OCI-LY1 (cell line): ENCODE results near the gene ZFAND2B.

Source experiments
- H2AFZ ChIP-seq: fragments of 200-600 bp; sonication (generic), shearing (Covaris generic); 2 replicates; pipeline ENCODE4 v1.6.0; 2014; ENCODE audit warnings: antibody characterized with exemption, mild to moderate bottlenecking, low read length
- H3F3A ChIP-seq: fragments of 200-600 bp; sonication (generic), shearing (Covaris generic); 2 replicates; pipeline ENCODE4 v1.6.0; 2014; ENCODE audit warnings: mild to moderate bottlenecking, antibody characterized with exemption, low read length, moderate library complexity; ENCODE audit not compliant: insufficient read depth
- H3K27ac ChIP-seq: fragments of 200-600 bp; sonication (generic); 2 replicates; pipeline ENCODE4 v1.5.1; 2014; ENCODE audit warnings: low read length, mixed run types, mild to moderate bottlenecking, low read depth; ENCODE audit not compliant: poor library complexity, severe bottlenecking
- H3K27me3 ChIP-seq: fragments of 200-600 bp; sonication (generic); 2 replicates; pipeline ENCODE4 v1.6.0; 2014; ENCODE audit warnings: antibody characterized with exemption, mild to moderate bottlenecking, low read length, moderate library complexity; ENCODE audit not compliant: insufficient read depth
- H3K36me3 ChIP-seq: fragments of 200-600 bp; sonication (generic); 2 replicates; pipeline ENCODE4 v1.6.1; 2014; ENCODE audit warnings: mild to moderate bottlenecking, antibody characterized with exemption, low read length, moderate library complexity, mixed read lengths; ENCODE audit not compliant: insufficient read depth
- H3K4me1 ChIP-seq: fragments of 200-600 bp; sonication (generic); 2 replicates; pipeline ENCODE4 v1.5.1; 2014; ENCODE audit warnings: mild to moderate bottlenecking, low read length, moderate library complexity; ENCODE audit not compliant: insufficient read depth, severe bottlenecking
- H3K4me2 ChIP-seq: fragments of 200-600 bp; sonication (generic), shearing (Covaris generic); 2 replicates; pipeline ENCODE4 v1.6.1; 2014; ENCODE audit warnings: low read length
- H3K4me3 ChIP-seq: fragments of 200-600 bp; sonication (generic); 2 replicates; pipeline ENCODE4 v1.5.1; 2014; ENCODE audit warnings: low read length, low read depth, mild to moderate bottlenecking, mixed read lengths; ENCODE audit not compliant: poor library complexity, severe bottlenecking
- H3K79me2 ChIP-seq: fragments of 200-600 bp; shearing (Covaris generic); 2 replicates; pipeline ENCODE4 v1.6.1; 2016; ENCODE audit warnings: mixed run types, low read length, mixed read lengths; ENCODE audit not compliant: insufficient read depth
- H3K9ac ChIP-seq: fragments of 200-600 bp; sonication (generic), shearing (Covaris generic); 2 replicates; pipeline ENCODE4 v1.6.1; 2014; ENCODE audit warnings: mild to moderate bottlenecking, low read length, mixed read lengths
- H3K9me2 ChIP-seq: fragments of 200-600 bp; sonication (generic), shearing (Covaris generic); 2 replicates; pipeline ENCODE4 v1.6.1; 2014; ENCODE audit warnings: low read depth, mild to moderate bottlenecking, low read length, mixed read lengths
- H3K9me3 ChIP-seq: fragments of 200-600 bp; shearing (Covaris generic); 2 replicates; pipeline ENCODE4 v1.6.1; 2014; ENCODE audit warnings: low read length, mixed read lengths
- H4K20me1 ChIP-seq: fragments of 200-600 bp; sonication (generic), shearing (Covaris generic); 2 replicates; pipeline ENCODE4 v1.6.0; 2016; ENCODE audit warnings: mild to moderate bottlenecking, low read length; ENCODE audit not compliant: insufficient read depth
- CTCF ChIP-seq: fragments of 200-600 bp; sonication (generic), shearing (Covaris generic); IDR thresholded peaks from 2 replicates; pipeline ENCODE4 v1.5.1; 2017; ENCODE audit warnings: mild to moderate bottlenecking, antibody characterized with exemption, low read length, moderate library complexity, mixed read lengths
- EZH2 ChIP-seq: fragments of 200-600 bp; sonication (generic), shearing (Covaris generic); IDR thresholded peaks from 2 replicates; pipeline ENCODE4 v1.8.0; 2017; ENCODE audit warnings: borderline replicate concordance, mixed run types, mild to moderate bottlenecking, antibody characterized with exemption, low read length, moderate library complexity, mixed read lengths

ZFAND2B gene

GRCh38 chr2:219174801-219175200 lies 31.8 kb upstream of the ZFAND2B start:
- Histone ChIP-seq H3K79me2 (peaks cover 8% of the 10 kb centered on the region; the same call in 1 of the 2 replicates), H3K36me3 (peaks cover 27% of the 10 kb centered on the region; the same call in 1 of the 2 replicates), H3K27ac (no peak overlapping the region), H3K9me2 (no peaks in the 10 kb centered on the region), H3K9me3 (no peaks in the 10 kb centered on the region), H3K4me1 (peaks cover 23% of the 10 kb centered on the region), H3F3A (no peaks in the 10 kb centered on the region; the same call in 1 of the 2 replicates), H3K27me3 (no peaks in the 10 kb centered on the region), H3K9ac (no peak overlapping the region), H2AFZ (no peak overlapping the region), H3K4me2 (no peak overlapping the region), H3K4me3 (no peak overlapping the region), H4K20me1 (no peaks in the 10 kb centered on the region)
- no peak for TF ChIP-seq CTCF
- no peak for TF ChIP-seq EZH2

- TF ChIP-seq EZH2 (no peak), CTCF (no peak)
- H3K36me3 ChIP-seq: peaks cover 34% of the 10 kb centered on the region; the same call in 1 of the 2 replicates
- H3K27ac ChIP-seq: peak overlapping the region; percentile 93
Observed at GRCh38 chr2:219175486-219175885, 31.1 kb upstream of the ZFAND2B start.

DNA sequence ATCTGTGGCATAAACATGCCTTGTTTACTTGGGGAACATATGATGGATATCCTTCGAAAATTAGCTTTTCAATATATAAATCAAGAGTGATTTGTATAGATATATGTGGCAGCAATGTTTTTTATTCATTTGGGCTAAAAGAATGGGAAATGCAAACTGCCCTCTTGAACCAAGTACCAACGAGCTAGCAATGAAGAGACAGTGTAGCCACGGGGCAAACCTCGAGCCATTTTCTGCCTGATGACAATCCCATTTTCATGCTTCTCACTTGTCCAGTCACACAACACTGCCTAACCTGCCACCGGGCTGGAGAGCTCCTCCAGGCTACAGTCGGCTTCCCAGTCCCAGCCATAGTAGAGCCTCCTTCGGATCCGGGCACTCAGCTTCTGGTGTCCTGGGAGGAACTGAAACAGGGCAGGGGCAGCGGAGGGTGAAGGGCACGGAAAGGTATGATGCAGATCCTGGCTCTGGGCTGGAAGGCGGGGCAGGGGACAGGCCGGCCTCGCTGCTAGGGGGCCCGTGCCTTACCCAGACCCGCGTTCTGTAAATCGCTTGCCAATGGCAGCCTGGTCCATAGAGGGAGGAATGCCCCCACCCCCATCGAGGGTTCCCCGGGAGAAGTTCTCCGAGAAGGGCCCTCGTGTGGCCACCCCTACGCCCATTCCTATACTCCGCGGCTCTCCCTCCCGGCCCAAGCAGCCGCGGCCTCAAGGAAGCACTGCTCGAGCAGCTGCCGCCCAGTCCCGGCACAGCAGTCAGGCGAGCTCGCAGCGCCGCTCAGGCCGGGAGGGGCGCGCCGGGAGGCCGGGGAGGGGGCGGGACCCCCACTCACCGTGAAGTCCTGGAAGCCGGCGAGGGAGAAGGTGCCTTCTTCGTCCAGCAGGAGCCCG lies 30.4 kb upstream of the ZFAND2B start:
- H3K27ac ChIP-seq: peak overlapping the region; percentile 93
- H3K4me1 ChIP-seq: peaks cover 25% of the 10 kb centered on the region
- H2AFZ ChIP-seq: no peak overlapping the region
- H3F3A ChIP-seq: no peaks in the 10 kb centered on the region; the same call in 1 of the 2 replicates
- H3K36me3 ChIP-seq: peaks cover 41% of the 10 kb centered on the region
- H3K9me2 ChIP-seq: no peaks in the 10 kb centered on the region
- no peaks in the 10 kb centered on the region for H4K20me1 ChIP-seq
- H3K4me3 ChIP-seq: peak overlapping the region; percentile 91
- H3K9me3 ChIP-seq: no peaks in the 10 kb centered on the region
- H3K9ac ChIP-seq: peak overlapping the region; percentile 89
- H3K79me2 ChIP-seq: peaks cover 8% of the 10 kb centered on the region; the same call in 1 of the 2 replicates
- no peaks in the 10 kb centered on the region for H3K27me3 ChIP-seq
- H3K4me2 ChIP-seq: peak overlapping the region; percentile 91
- TF ChIP-seq EZH2 (no peak), CTCF (peak; percentile 16; the same call in 1 of the 2 replicates)

More at GRCh38 chr2:219175486-219175885, 31.1 kb upstream of the ZFAND2B start:
- Histone ChIP-seq H2AFZ (no peak overlapping the region), H3F3A (no peaks in the 10 kb centered on the region; the same call in 1 of the 2 replicates), H3K9me2 (no peaks in the 10 kb centered on the region), H3K4me2 (peak overlapping the region; percentile 91), H3K27me3 (no peaks in the 10 kb centered on the region), H3K79me2 (peaks cover 8% of the 10 kb centered on the region; the same call in 1 of the 2 replicates), H3K9ac (peak overlapping the region; percentile 89), H3K4me3 (peak overlapping the region; percentile 91), H3K4me1 (peaks cover 25% of the 10 kb centered on the region), H3K9me3 (no peaks in the 10 kb centered on the region), H4K20me1 (no peaks in the 10 kb centered on the region)
